ENCODE data around the gene HSP90B1.

DNA sequence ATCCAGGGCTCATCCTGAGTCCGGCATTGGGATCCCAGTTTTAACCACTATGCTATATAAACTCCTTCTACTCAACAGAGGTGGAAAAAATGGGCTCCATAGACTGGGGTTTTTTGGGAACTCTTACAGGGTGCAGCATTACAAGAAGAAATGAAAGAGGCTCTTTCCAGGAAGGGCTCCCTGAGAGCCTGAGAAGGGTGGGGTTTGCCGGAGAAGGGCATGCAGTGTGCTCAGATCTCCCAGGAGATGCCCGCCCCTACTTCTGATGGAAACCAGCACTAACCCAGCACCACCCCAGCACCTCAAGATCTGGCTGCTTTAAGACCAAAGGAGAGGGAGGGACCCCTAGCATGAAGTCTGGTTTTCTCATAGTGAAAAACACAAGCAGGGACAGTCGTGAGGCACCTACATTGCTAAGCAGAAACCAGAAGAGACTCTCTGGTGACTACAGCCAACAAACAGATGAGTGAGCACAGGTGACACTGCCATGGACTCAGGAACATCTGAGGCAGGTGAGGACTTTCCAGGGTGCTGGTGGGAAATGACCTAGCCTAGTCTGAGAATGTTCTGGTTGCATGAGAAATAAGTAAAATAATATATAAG is 43.9 kb upstream of the HSP90B1 start:
- no peak for TF ChIP-seq POLR2A (IDR thresholded peaks at IDR 0.05)
- TF ChIP-seq, protein P1, sequence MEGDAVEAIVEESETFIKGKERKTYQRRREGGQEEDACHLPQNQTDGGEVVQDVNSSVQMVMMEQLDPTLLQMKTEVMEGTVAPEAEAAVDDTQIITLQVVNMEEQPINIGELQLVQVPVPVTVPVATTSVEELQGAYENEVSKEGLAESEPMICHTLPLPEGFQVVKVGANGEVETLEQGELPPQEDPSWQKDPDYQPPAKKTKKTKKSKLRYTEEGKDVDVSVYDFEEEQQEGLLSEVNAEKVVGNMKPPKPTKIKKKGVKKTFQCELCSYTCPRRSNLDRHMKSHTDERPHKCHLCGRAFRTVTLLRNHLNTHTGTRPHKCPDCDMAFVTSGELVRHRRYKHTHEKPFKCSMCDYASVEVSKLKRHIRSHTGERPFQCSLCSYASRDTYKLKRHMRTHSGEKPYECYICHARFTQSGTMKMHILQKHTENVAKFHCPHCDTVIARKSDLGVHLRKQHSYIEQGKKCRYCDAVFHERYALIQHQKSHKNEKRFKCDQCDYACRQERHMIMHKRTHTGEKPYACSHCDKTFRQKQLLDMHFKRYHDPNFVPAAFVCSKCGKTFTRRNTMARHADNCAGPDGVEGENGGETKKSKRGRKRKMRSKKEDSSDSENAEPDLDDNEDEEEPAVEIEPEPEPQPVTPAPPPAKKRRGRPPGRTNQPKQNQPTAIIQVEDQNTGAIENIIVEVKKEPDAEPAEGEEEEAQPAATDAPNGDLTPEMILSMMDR (IDR thresholded peaks at IDR 0.05): no peak
